HEK293 (cell line): ENCODE results near the gene EPHA2.

Experiments
- KLF1 ChIP-seq: fragments of 450-650 bp; formaldehyde crosslinking; IDR thresholded peaks from 2 replicates; pipeline ENCODE4 v1.5.1; 2016; ENCODE audit warnings: missing biosample characterization, missing genetic modification characterization
- ZNF324 ChIP-seq: fragments of 450-650 bp; formaldehyde crosslinking; IDR thresholded peaks from 2 replicates; pipeline ENCODE4 v1.5.1; 2016; ENCODE audit warnings: missing biosample characterization, missing genetic modification characterization
- TF ChIP-seq, protein P1 (sequence below): IDR thresholded peaks from 2 replicates; pipeline ENCODE4 v1.6.1; 2011; ENCODE audit warnings: mild to moderate bottlenecking, low read depth, low read length, borderline replicate concordance
- TF ChIP-seq, protein P2 (sequence below): fragments of 450-650 bp; formaldehyde crosslinking; IDR thresholded peaks from 2 replicates; pipeline ENCODE4 v1.5.1; 2016; ENCODE audit warnings: missing biosample characterization, missing genetic modification characterization

GRCh38 chr1:16111771-16112595, 43.9 kb downstream of the EPHA2 start:
- TF ChIP-seq, protein P1, sequence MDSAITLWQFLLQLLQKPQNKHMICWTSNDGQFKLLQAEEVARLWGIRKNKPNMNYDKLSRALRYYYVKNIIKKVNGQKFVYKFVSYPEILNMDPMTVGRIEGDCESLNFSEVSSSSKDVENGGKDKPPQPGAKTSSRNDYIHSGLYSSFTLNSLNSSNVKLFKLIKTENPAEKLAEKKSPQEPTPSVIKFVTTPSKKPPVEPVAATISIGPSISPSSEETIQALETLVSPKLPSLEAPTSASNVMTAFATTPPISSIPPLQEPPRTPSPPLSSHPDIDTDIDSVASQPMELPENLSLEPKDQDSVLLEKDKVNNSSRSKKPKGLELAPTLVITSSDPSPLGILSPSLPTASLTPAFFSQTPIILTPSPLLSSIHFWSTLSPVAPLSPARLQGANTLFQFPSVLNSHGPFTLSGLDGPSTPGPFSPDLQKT: no peak
- peak; percentile 93 for TF ChIP-seq ZNF324 (tag by site-specific recombination)
- TF ChIP-seq, protein P2, sequence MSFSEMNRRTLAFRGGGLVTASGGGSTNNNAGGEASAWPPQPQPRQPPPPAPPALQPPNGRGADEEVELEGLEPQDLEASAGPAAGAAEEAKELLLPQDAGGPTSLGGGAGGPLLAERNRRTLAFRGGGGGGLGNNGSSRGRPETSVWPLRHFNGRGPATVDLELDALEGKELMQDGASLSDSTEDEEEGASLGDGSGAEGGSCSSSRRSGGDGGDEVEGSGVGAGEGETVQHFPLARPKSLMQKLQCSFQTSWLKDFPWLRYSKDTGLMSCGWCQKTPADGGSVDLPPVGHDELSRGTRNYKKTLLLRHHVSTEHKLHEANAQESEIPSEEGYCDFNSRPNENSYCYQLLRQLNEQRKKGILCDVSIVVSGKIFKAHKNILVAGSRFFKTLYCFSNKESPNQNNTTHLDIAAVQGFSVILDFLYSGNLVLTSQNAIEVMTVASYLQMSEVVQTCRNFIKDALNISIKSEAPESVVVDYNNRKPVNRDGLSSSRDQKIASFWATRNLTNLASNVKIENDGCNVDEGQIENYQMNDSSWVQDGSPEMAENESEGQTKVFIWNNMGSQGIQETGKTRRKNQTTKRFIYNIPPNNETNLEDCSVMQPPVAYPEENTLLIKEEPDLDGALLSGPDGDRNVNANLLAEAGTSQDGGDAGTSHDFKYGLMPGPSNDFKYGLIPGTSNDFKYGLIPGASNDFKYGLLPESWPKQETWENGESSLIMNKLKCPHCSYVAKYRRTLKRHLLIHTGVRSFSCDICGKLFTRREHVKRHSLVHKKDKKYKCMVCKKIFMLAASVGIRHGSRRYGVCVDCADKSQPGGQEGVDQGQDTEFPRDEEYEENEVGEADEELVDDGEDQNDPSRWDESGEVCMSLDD (tag by site-specific recombination): peak; percentile 77
- TF ChIP-seq KLF1 (tag by site-specific recombination): no peak
